ENCODE measurements around the gene TBC1D10A. TPM values are rescaled to one million over a fixed set of nuclear protein-coding genes. Genes with fewer than 3 reads are reported as not detected.

The TBC1D10A gene
- total RNA-seq, 3 donors from 2014 or later: 29.7 to 41.4 (median 32.2) TPM

GRCh38 chr22:30336752-30337460, 10.2 kb upstream of the TBC1D10A start:
- ATAC-seq (no peak), DNase-seq (no peak)
- Histone ChIP-seq H3K36me3 (ENCODE audit: low read depth) (peaks cover 42% of the 10 kb centered on the region), H3K9me3 (no peaks in the 10 kb centered on the region), H3K4me3 (no peak overlapping the region), H3K4me1 (ENCODE audit: low read depth) (peaks cover 18% of the 10 kb centered on the region)
- intact Hi-C loops (cut with DNase I, micrococcal nuclease): no loop called here
- TF ChIP-seq, protein P1, sequence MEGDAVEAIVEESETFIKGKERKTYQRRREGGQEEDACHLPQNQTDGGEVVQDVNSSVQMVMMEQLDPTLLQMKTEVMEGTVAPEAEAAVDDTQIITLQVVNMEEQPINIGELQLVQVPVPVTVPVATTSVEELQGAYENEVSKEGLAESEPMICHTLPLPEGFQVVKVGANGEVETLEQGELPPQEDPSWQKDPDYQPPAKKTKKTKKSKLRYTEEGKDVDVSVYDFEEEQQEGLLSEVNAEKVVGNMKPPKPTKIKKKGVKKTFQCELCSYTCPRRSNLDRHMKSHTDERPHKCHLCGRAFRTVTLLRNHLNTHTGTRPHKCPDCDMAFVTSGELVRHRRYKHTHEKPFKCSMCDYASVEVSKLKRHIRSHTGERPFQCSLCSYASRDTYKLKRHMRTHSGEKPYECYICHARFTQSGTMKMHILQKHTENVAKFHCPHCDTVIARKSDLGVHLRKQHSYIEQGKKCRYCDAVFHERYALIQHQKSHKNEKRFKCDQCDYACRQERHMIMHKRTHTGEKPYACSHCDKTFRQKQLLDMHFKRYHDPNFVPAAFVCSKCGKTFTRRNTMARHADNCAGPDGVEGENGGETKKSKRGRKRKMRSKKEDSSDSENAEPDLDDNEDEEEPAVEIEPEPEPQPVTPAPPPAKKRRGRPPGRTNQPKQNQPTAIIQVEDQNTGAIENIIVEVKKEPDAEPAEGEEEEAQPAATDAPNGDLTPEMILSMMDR (IDR thresholded peaks at IDR 0.05): no peak

DNA sequence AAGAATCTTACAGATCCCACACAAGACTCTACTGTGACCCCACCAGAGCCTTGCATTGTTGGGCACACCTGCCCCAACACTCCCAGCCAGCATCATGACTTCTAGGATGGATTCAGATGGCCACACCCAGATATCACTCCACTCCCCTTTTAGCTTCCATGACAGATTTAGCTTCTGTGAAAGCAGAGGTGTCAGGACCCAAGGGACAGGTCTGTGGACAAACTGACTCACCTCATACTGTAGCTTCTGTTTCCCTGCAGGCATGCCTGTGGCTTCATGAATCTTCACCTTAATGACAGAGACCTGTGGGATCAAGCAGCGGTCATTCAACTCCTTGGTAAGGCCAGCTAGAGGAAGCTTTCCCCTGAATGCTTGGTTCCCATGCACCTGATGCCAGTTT, 8.5 kb upstream of the TBC1D10A start:
- Histone ChIP-seq H3K4me3 (no peak overlapping the region), H3K9me3 (no peaks in the 10 kb centered on the region), H3K4me1 (ENCODE audit: low read depth) (peaks cover 18% of the 10 kb centered on the region), H3K36me3 (ENCODE audit: low read depth) (peaks cover 32% of the 10 kb centered on the region)
- DNase-seq: no peak
- TF ChIP-seq, protein P1 (IDR thresholded peaks at IDR 0.05): no peak
- intact Hi-C loops (cut with DNase I, micrococcal nuclease): no loop called here
- ATAC-seq: no peak

DNA sequence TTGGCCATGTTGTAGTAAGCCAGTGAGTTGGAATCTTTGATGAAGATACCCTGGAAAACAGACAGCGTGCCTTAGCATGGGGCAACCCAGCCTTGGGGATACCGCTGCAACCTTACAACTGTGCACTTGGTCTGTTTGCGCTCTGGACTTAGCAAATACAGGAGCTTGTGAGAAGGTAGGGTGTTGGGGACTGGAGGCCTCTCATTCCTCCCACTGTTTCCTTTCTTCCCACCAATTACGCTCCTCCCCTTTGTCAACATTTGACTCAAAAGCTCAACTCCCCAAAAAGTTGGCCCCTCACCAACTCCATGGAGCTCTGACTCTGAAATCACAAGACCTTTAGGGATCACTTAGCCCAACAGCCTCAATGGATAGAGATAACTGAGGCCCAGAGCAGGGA, 7.9 kb upstream of the TBC1D10A start:
- H3K9me3 ChIP-seq: no peaks in the 10 kb centered on the region
- H3K4me1 ChIP-seq (ENCODE audit: low read depth): peaks cover 18% of the 10 kb centered on the region
- H3K36me3 ChIP-seq (ENCODE audit: low read depth): peaks cover 32% of the 10 kb centered on the region
- no peak overlapping the region for H3K4me3 ChIP-seq
- intact Hi-C loops (cut with DNase I, micrococcal nuclease): no loop called here
- TF ChIP-seq, protein P1 (IDR thresholded peaks at IDR 0.05): no peak
- DNase-seq (no peak), ATAC-seq (no peak)

- intact Hi-C loops (cut with DNase I, micrococcal nuclease): no loop called here
- peaks cover 19% of the 10 kb centered on the region for H3K4me1 ChIP-seq (ENCODE audit: low read depth)
- no peak overlapping the region for H3K4me3 ChIP-seq
- DNase-seq (no peak), ATAC-seq (no peak)
- H3K36me3 ChIP-seq (ENCODE audit: low read depth): peaks cover 30% of the 10 kb centered on the region
- no peaks in the 10 kb centered on the region for H3K9me3 ChIP-seq
- TF ChIP-seq, protein P1 (IDR thresholded peaks at IDR 0.05): no peak
Observed at GRCh38 chr22:30333707-30334087, 7.0 kb upstream of the TBC1D10A start.

DNA sequence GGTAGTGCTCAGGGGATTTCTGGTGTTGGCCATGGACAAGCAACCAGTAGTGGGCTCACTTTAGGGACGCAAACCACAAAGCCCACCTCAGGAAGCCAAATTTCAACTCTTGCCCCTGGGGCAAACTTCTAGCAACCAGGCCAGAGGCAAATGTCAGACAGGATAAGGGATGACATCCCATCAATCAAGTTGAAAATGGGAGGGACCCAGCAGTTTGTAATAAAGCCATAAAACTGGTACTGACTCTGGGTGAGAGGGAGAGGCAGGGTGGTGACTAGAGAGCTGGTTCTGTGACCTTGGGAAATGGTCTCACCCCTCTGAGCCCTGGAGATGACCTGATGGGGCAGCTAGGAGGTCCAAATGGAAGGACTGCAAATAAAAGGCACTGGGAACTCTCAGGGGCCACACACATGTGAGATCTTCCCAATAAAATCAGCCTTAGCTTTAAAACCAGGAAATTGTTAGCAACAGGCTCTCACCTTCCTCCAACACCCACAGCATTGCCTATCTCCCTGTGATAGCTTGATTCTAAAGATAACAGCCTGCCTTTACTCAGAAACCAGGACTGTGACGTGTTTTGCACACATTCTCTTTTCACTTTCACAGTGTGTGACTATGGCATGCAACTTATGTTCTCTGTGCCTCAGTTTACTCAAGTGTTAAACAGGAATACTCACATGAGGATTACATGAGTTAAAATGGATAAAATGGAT, 6.4 kb upstream of the TBC1D10A start:
- H3K36me3 ChIP-seq (ENCODE audit: low read depth): peaks cover 24% of the 10 kb centered on the region
- ATAC-seq (peak; percentile 89), DNase-seq (peak in 1 of 3 donors; percentile 61)
- H3K4me3 ChIP-seq: no peak overlapping the region
- intact Hi-C loops (cut with DNase I, micrococcal nuclease): no loop called here
- no peaks in the 10 kb centered on the region for H3K9me3 ChIP-seq
- peaks cover 25% of the 10 kb centered on the region for H3K4me1 ChIP-seq (ENCODE audit: low read depth)
- TF ChIP-seq, protein P1 (IDR thresholded peaks at IDR 0.05): no peak
